ENCODE results near the gene GRB7. TPM values are rescaled to one million over a fixed set of nuclear protein-coding genes. Genes with fewer than 3 reads are reported as not detected.
A peak's percentile ranks its signal among the peaks of the same experiment; 100 is the strongest.
"Not testable (repeated sequence)": the region's sequence is repeated elsewhere in the genome, so short reads cannot be mapped to it uniquely, and the experiment has no call there.

The GRB7 gene
- total RNA-seq, 2 donors from 2014 or later = 54.6 to 73.9 TPM

DNA sequence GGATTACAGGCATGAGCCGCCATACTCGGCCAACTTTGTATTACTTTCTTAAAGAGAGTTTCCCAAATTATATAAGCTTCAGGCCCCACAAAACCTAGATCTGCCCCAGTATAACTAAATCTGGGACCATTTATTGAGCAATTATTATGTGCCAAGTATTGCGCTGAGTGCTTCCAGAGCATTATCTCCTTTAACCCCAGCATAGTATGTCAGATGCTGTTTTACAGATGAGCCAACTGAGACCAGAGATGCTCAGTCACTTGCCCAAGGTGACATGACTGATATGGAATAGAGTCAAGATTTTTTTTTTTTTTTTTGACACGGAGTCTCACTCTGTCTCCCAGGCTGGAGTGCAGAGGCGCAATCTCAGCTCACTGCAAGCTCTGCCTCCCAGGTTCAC lies 39.8 kb upstream of the GRB7 start:
- Mint-ChIP-seq H3K4me1 (peaks cover 52% of the 10 kb centered on the region), H3K27ac (no peak overlapping the region), H3K36me3 (ENCODE audit: low read depth) (no peaks in the 10 kb centered on the region), H3K4me3 (no peak overlapping the region), H3K9me3 (no peaks in the 10 kb centered on the region), H3K27me3 (ENCODE audit: insufficient read depth) (peaks cover 5% of the 10 kb centered on the region)
- Histone ChIP-seq H3K27ac (ENCODE audit: low read depth, low read length) (no peak overlapping the region), H3K27me3 (ENCODE audit: control insufficient read depth, insufficient read depth, low read length, poor library complexity, severe bottlenecking) (no peaks in the 10 kb centered on the region), H3K4me3 (ENCODE audit: low read length) (no peak overlapping the region), H3K9ac (ENCODE audit: extremely low read depth, low read length, poor library complexity, severe bottlenecking) (no peak overlapping the region), H3K9me3 (ENCODE audit: control insufficient read depth, low read length) (no peaks in the 10 kb centered on the region), H3K4me1 (ENCODE audit: control insufficient read depth, insufficient read depth, low read length) (peaks cover 18% of the 10 kb centered on the region), H3K36me3 (ENCODE audit: control insufficient read depth, insufficient read depth, low read length) (no peaks in the 10 kb centered on the region)
- 95 to 100% methylated on average over 3 to 5 of the region's 5 CpGs for WGBS, 2 experiments (ENCODE audit: insufficient coverage in 1 of 2, insufficient read length in 1 of 2)
- TF ChIP-seq, protein P1, sequence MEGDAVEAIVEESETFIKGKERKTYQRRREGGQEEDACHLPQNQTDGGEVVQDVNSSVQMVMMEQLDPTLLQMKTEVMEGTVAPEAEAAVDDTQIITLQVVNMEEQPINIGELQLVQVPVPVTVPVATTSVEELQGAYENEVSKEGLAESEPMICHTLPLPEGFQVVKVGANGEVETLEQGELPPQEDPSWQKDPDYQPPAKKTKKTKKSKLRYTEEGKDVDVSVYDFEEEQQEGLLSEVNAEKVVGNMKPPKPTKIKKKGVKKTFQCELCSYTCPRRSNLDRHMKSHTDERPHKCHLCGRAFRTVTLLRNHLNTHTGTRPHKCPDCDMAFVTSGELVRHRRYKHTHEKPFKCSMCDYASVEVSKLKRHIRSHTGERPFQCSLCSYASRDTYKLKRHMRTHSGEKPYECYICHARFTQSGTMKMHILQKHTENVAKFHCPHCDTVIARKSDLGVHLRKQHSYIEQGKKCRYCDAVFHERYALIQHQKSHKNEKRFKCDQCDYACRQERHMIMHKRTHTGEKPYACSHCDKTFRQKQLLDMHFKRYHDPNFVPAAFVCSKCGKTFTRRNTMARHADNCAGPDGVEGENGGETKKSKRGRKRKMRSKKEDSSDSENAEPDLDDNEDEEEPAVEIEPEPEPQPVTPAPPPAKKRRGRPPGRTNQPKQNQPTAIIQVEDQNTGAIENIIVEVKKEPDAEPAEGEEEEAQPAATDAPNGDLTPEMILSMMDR (conservative IDR thresholded peaks at IDR 0.05) = no peak
- no peak for DNase-seq

- peaks cover 63% of the 10 kb centered on the region for H3K4me1 Mint-ChIP-seq
- peak overlapping the region; percentile 42 for H3K27ac ChIP-seq (ENCODE audit: low read depth, low read length)
- not testable (repeated sequence) for DNase-seq; H3K27me3 ChIP-seq (ENCODE audit: control insufficient read depth, insufficient read depth, low read length, poor library complexity, severe bottlenecking); H3K27me3 Mint-ChIP-seq (ENCODE audit: insufficient read depth); H3K36me3 ChIP-seq (ENCODE audit: control insufficient read depth, insufficient read depth, low read length); H3K36me3 Mint-ChIP-seq (ENCODE audit: low read depth); H3K9me3 Mint-ChIP-seq; H3K9me3 ChIP-seq (ENCODE audit: control insufficient read depth, low read length)
- H3K4me3 Mint-ChIP-seq = peak overlapping the region; percentile 90
- H3K27ac Mint-ChIP-seq = peak overlapping the region; percentile 98
- H3K4me1 ChIP-seq (ENCODE audit: control insufficient read depth, insufficient read depth, low read length) = peaks cover 18% of the 10 kb centered on the region
- peak overlapping the region; percentile 89 for H3K9ac ChIP-seq (ENCODE audit: extremely low read depth, low read length, poor library complexity, severe bottlenecking)
- peak overlapping the region; percentile 93 for H3K4me3 ChIP-seq (ENCODE audit: low read length)
- WGBS, 2 experiments (ENCODE audit: insufficient coverage in 1 of 2, insufficient read length in 1 of 2) = 40 to 86% methylated on average over 4 to 11 of the region's 11 CpGs
Measured at GRCh38 chr17:39699157-39699817, 38.5 kb upstream of the GRB7 start.

DNA sequence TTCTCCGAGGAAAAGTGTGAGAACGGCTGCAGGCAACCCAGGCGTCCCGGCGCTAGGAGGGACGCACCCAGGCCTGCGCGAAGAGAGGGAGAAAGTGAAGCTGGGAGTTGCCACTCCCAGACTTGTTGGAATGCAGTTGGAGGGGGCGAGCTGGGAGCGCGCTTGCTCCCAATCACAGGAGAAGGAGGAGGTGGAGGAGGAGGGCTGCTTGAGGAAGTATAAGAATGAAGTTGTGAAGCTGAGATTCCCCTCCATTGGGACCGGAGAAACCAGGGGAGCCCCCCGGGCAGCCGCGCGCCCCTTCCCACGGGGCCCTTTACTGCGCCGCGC lies 38.0 kb upstream of the GRB7 start, which contains the start of gene ERBB2:
Gene ERBB2, plus strand, starts transcription at position 247 of the 330 bp plus-strand sequence. CDS start 175 bp downstream, outside the sequence.
- Mint-ChIP-seq H3K27ac (peak within 1 kb of the TSS; percentile 98), H3K4me1 (peaks cover 63% of the 10 kb centered on the region), H3K9me3 (no peaks in the 10 kb centered on the region), H3K36me3 (ENCODE audit: low read depth) (no peaks in the 10 kb centered on the region), H3K27me3 (ENCODE audit: insufficient read depth) (peaks cover 5% of the 10 kb centered on the region), H3K4me3 (peak within 1 kb of the TSS; percentile 90)
- TF ChIP-seq, protein P1 (conservative IDR thresholded peaks at IDR 0.05) = no peak
- peak; percentile 95 for DNase-seq
- Histone ChIP-seq H3K36me3 (ENCODE audit: control insufficient read depth, insufficient read depth, low read length) (no peaks in the 10 kb centered on the region), H3K4me1 (ENCODE audit: control insufficient read depth, insufficient read depth, low read length) (peaks cover 17% of the 10 kb centered on the region), H3K4me3 (ENCODE audit: low read length) (peak within 1 kb of the TSS; percentile 93), H3K27me3 (ENCODE audit: control insufficient read depth, insufficient read depth, low read length, poor library complexity, severe bottlenecking) (no peaks in the 10 kb centered on the region), H3K9ac (ENCODE audit: extremely low read depth, low read length, poor library complexity, severe bottlenecking) (peak within 1 kb of the TSS; percentile 89), H3K27ac (ENCODE audit: low read depth, low read length) (peak within 1 kb of the TSS; percentile 49), H3K9me3 (ENCODE audit: control insufficient read depth, low read length) (no peaks in the 10 kb centered on the region)
- 0% methylated on average over 6 to 20 of the region's 20 CpGs for WGBS, 2 experiments (ENCODE audit: insufficient coverage in 1 of 2, insufficient read length in 1 of 2)
